ENCODE data around the gene DTYMK.
A peak's percentile ranks its signal among the peaks of the same experiment; 100 is the strongest.

Gene DTYMK

GRCh38 chr2:241719093-241719492 is 32.5 kb upstream of the DTYMK start:
- ChIA-PET POLR2A (no interaction called here), CTCF (interaction anchor here (1.4 to 2.6 kb wide), 3 partner anchors 12 to 27 kb away, joined by 3 to 13 read pairs (median 7); partner anchors contain the start of gene ING5)
- no peak for DNase-seq (ENCODE audit: extremely low spot score)
- TF ChIP-seq, protein P1, sequence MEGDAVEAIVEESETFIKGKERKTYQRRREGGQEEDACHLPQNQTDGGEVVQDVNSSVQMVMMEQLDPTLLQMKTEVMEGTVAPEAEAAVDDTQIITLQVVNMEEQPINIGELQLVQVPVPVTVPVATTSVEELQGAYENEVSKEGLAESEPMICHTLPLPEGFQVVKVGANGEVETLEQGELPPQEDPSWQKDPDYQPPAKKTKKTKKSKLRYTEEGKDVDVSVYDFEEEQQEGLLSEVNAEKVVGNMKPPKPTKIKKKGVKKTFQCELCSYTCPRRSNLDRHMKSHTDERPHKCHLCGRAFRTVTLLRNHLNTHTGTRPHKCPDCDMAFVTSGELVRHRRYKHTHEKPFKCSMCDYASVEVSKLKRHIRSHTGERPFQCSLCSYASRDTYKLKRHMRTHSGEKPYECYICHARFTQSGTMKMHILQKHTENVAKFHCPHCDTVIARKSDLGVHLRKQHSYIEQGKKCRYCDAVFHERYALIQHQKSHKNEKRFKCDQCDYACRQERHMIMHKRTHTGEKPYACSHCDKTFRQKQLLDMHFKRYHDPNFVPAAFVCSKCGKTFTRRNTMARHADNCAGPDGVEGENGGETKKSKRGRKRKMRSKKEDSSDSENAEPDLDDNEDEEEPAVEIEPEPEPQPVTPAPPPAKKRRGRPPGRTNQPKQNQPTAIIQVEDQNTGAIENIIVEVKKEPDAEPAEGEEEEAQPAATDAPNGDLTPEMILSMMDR (IDR thresholded peaks at IDR 0.05; ENCODE audit: control extremely low read depth, extremely low read depth, low read depth, missing control alignments) = no peak

DNA sequence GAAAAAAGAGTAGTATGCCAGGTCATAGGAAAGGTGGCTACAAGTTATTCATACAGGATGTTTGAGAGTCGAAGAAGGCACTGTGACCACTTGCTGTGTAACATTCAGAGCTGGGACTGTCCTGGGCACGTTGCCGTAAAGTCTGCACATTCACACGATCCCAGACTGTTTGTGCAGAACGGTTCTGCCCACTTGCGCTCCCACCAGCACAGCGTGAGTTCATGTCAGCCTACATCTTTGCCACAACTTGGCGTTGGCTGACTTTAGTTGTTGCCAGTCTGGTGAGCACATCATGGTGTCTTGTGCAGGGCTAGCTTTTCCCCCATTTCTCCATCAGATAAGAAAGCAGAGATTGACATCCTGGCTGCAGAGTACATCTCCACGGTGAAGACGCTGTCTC is 22.3 kb upstream of the DTYMK start:
- ChIA-PET CTCF (no interaction called here), POLR2A (no interaction called here)
- DNase-seq (ENCODE audit: extremely low spot score) = no peak
- TF ChIP-seq, protein P1 (IDR thresholded peaks at IDR 0.05; ENCODE audit: control extremely low read depth, extremely low read depth, low read depth, missing control alignments) = no peak

GRCh38 chr2:241706537-241706936 is 19.9 kb upstream of the DTYMK start:
- DNase-seq (ENCODE audit: extremely low spot score) = no peak
- POLR2A ChIA-PET = interaction anchor here (0.6 kb wide), 1 partner anchor 148 kb away, joined by 5 read pairs; no protein-coding TSS in a partner anchor
- CTCF ChIA-PET = interaction anchor here (2.5 kb wide), 1 partner anchor 25 kb away, joined by 5 read pairs; no protein-coding TSS in a partner anchor
- TF ChIP-seq, protein P1 (IDR thresholded peaks at IDR 0.05; ENCODE audit: control extremely low read depth, extremely low read depth, low read depth, missing control alignments) = no peak

GRCh38 chr2:241703032-241703604 is 16.5 kb upstream of the DTYMK start:
- TF ChIP-seq, protein P1 (IDR thresholded peaks at IDR 0.05; ENCODE audit: control extremely low read depth, extremely low read depth, low read depth, missing control alignments) = no peak
- CTCF ChIA-PET = interaction anchor here (0.7 to 5.7 kb wide), 11 partner anchors 12 to 175 kb away, joined by 3 to 39 read pairs (median 5); partner anchors contain the start of genes D2HGDH and DTYMK
- POLR2A ChIA-PET = interaction anchor here (1.9 kb wide), 1 partner anchor 16 kb away, joined by 8 read pairs; the partner anchor contains the start of gene DTYMK
- peak; percentile 15 for DNase-seq (ENCODE audit: extremely low spot score)

GRCh38 chr2:241702155-241703031 is 15.8 kb upstream of the DTYMK start:
- peak; percentile 95 for DNase-seq (ENCODE audit: extremely low spot score)
- POLR2A ChIA-PET = interaction anchor here (0.5 to 1.9 kb wide), 6 partner anchors 14 to 165 kb away, joined by 3 to 8 read pairs (median 3); partner anchors contain the start of genes D2HGDH and DTYMK

More at GRCh38 chr2:241702155-241703031, 15.8 kb upstream of the DTYMK start:
- TF ChIP-seq, protein P1 (IDR thresholded peaks at IDR 0.05; ENCODE audit: control extremely low read depth, extremely low read depth, low read depth, missing control alignments) = peak; percentile 38
- CTCF ChIA-PET = interaction anchor here (0.5 to 5.7 kb wide), 16 partner anchors 11 to 176 kb away, joined by 3 to 39 read pairs (median 5); partner anchors contain the start of genes D2HGDH and DTYMK
